Measurements from ENCODE around the gene EFR3B. TPM values are rescaled to one million over a fixed set of nuclear protein-coding genes. Genes with fewer than 3 reads are reported as not detected.

Gene EFR3B
- total and polyA plus RNA-seq, 10 of the 15 experiments (the other 5 are each of a cell fraction or from before 2014, with no cell fraction given) = 0.12 to 3.9 (median 1.8) TPM

GRCh38 chr2:25026008-25026530, 15.8 kb upstream of the EFR3B start (continued):
- no peak for TF ChIP-seq USF1 (IDR thresholded peaks at IDR 0.05; ENCODE audit: borderline replicate concordance, extremely low read length, insufficient read depth, low read depth, low read length)
- no peak for TF ChIP-seq CBX5 (IDR thresholded peaks at IDR 0.05; ENCODE audit: low read depth)
- no peak for TF ChIP-seq EZH2 (IDR thresholded peaks at IDR 0.05; ENCODE audit: borderline replicate concordance, control insufficient read depth, low read depth, low read length)
- no peak for TF ChIP-seq ETV6 (conservative IDR thresholded peaks at IDR 0.05 in 1 of 2, IDR thresholded peaks at IDR 0.05 in 1 of 2; ENCODE audit: borderline replicate concordance in 1 of 2, low read depth in 1 of 2)
- TF ChIP-seq YY1 (IDR thresholded peaks at IDR 0.05; ENCODE audit: low read depth, low read length) = no peak
- no peak for TF ChIP-seq POLR2AphosphoS5 (IDR thresholded peaks at IDR 0.05; ENCODE audit: low read length)
- TF ChIP-seq SKIL (IDR thresholded peaks at IDR 0.05; ENCODE audit: low read depth, poor library complexity, severe bottlenecking) = no peak

- 71% methylated on average over 4 of the region's 4 CpGs for WGBS (ENCODE audit: insufficient coverage, insufficient replicate concordance, low lambda C conversion rate, missing lambda C conversion rate)
- H3K27ac ChIP-seq (ENCODE audit: control insufficient read depth, insufficient read depth) = no peak overlapping the region
- H4K20me1 ChIP-seq (ENCODE audit: control insufficient read depth, insufficient read depth) = no peaks in the 10 kb centered on the region
- H3K4me2 ChIP-seq (ENCODE audit: control insufficient read depth, insufficient read depth) = no peak overlapping the region
- intact Hi-C loops (cut with micrococcal nuclease; ENCODE audit: unreplicated experiment) (no loop called here), in situ Hi-C loops (cut with MboI) (no loop called here)
- ChIA-PET SMC1A (ENCODE audit: uncharacterized antibody, unreplicated experiment) (no interaction called here), RAD21 (ENCODE audit: unreplicated experiment) (no interaction called here), POLR2A (no interaction called here), CTCF (no interaction called here)
- H3K9ac ChIP-seq (ENCODE audit: control insufficient read depth, insufficient read depth, low read length) = no peak overlapping the region
- H3K4me3 ChIP-seq = no peak overlapping the region
- FAIRE-seq (no peak), DNase-seq (ENCODE audit: low read depth, low spot score) (no peak), ATAC-seq (no peak)
- H3K27me3 ChIP-seq (replicated peaks in 1 of 2; ENCODE audit: control insufficient read depth in 2 of 2, insufficient read depth in 2 of 2, low read length in 1 of 2) = peaks cover 0 to 1% of the 10 kb centered on the region in 2 experiments; a peak in 1 of 4 replicates
- BruUV-seq (replicated peaks) = no TSS peak
- no peaks in the 10 kb centered on the region; the same call in 1 of the 2 replicates for H3K4me1 ChIP-seq (ENCODE audit: control insufficient read depth, insufficient read depth, low read length)
- no peak overlapping the region for H2AFZ ChIP-seq (ENCODE audit: control insufficient read depth, low read depth, low read length)
- no peaks in the 10 kb centered on the region for H3K79me2 ChIP-seq (ENCODE audit: control insufficient read depth, insufficient read depth, low read length)
- no peaks in the 10 kb centered on the region for H3K36me3 ChIP-seq (ENCODE audit: control insufficient read depth in 2 of 2, insufficient read depth in 2 of 2, low read length in 1 of 2)
- no peaks in the 10 kb centered on the region for H3K9me3 ChIP-seq (replicated peaks; ENCODE audit: control insufficient read depth, insufficient read depth, low read length)
- no peak for TF ChIP-seq E4F1 (IDR thresholded peaks at IDR 0.05; ENCODE audit: borderline replicate concordance, partially characterized antibody)
- TF ChIP-seq RFX5 (IDR thresholded peaks at IDR 0.05; ENCODE audit: low read depth, low read length) = no peak
- no peak for TF ChIP-seq IKZF1 (conservative IDR thresholded peaks at IDR 0.05)
- no peak for TF ChIP-seq ATF7 (IDR thresholded peaks at IDR 0.05; ENCODE audit: low read depth)
- no peak for TF ChIP-seq PBX3 (IDR thresholded peaks at IDR 0.05; ENCODE audit: insufficient replicate concordance, low read depth, low read length)
- TF ChIP-seq TBL1XR1 (IDR thresholded peaks at IDR 0.05; ENCODE audit: low read depth, low read length) = no peak
- TF ChIP-seq SMAD5 (IDR thresholded peaks at IDR 0.05; ENCODE audit: low read depth) = no peak
- no peak for TF ChIP-seq USF1 (IDR thresholded peaks at IDR 0.05; ENCODE audit: borderline replicate concordance, extremely low read length, insufficient read depth, low read depth, low read length)
- no peak for TF ChIP-seq TARDBP (IDR thresholded peaks at IDR 0.05; ENCODE audit: borderline replicate concordance)
These were observed 12.7 kb upstream of the EFR3B start for GRCh38 chr2:25029183-25029554.
